GM21528 (cell line): ENCODE results near the gene CHST8.

Source experiments
- ATAC-seq: cut with Tn5 transposase; IDR thresholded peaks from one replicate; pipeline ENCODE4 v1.9.1; 2021; ENCODE audit warnings: mild to moderate bottlenecking, moderate library complexity; ENCODE audit not compliant: unreplicated experiment, low FRiP score

The CHST8 gene

DNA sequence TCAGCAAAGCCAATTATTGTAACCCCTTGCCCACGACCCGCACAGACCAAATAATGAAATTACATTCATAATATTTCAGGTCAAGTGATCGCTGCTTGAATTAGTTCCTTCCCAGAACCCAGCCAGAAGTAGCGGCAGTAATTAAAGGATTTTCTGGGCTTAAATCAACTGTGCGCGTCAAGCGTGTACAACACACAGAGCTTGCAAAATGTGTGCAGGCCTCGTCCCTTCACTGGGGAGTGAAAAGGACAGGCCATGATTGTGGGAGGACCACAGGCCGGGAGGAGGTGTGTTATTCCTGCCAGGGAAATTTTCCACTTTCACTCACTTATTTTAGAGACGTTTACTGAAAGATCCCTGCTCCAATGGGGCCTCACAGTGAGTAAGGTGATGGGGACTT, 84.9 kb downstream of the CHST8 start:
- ATAC-seq, result no peak

DNA sequence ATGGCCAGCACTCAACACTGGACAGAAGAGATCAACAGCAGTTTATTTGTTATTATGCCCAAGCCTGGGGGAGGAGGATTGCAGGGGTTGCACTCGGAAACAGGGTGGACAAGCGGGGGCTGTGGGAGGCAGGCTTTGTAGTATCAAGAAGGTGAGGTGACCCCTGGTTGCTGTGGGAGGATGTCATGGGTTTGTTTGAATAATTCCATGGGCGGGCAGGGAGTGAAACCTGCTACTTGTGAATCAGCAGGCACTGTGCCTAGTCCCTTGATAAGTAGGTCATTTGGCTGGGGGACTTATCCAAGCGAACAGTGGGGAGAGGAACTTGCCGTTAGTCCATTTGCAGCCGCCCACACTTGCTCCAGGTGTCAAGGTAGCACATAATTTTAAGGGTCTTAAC, 90.5 kb downstream of the CHST8 start:
- ATAC-seq, result no peak

DNA sequence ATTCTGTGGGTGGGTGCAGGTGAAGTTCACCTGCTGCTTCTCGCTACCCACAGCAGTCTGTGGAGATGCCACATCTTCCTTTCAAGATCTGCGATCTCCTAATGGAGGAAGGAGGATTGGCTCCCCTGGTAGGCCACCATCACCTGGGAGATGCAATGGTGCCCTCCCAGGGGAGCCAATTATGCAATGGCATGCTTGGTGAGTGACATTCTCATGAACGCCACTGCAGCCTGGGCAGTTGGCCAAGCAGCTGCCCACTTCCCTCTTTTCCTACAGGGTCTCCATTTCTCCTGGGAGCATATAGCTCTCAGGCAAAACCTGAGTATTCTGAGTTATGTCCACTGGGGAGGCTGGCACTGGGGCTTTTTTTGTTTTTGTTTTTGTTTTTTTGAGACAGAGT, 91.4 kb downstream of the CHST8 start:
- ATAC-seq, result no peak

DNA sequence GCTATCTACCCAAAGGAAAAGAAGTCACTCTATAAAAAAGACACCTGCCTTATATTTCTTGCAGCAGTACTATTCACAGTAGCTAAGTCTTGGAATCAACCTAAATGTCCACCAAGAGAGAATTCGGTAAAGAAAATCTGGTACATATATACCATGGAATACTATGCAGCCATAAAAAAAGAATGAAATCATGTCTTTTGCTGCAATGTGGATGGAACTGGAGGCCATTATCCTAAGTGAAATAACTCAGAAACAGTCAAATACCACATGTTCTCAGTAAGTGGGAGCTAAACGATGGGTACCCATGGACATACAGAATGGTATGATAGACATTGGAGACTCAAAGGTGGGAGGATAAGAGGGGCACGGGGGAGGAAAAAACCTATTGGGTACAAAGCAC, 92.4 kb downstream of the CHST8 start:
- ATAC-seq, result no peak

DNA sequence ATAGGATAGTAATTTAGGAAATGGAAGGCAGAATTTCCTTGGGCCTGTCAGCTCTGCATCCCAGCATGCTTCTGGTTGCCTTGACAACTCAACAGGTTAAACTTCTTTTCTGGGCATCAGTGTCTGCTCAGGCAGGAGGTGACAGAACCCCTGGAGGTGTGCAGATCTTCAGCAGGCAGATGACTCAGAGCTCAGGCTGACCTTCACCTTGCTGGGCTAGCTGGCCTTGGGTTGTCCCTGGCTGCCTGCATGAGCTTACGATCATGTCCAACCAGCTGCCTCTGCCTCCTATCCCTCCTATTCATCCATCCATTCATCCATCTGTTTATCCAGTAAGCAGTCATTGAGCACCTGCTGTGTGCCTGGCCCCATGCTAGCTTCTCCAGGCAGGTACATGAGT, 93.7 kb downstream of the CHST8 start:
- no peak for ATAC-seq

DNA sequence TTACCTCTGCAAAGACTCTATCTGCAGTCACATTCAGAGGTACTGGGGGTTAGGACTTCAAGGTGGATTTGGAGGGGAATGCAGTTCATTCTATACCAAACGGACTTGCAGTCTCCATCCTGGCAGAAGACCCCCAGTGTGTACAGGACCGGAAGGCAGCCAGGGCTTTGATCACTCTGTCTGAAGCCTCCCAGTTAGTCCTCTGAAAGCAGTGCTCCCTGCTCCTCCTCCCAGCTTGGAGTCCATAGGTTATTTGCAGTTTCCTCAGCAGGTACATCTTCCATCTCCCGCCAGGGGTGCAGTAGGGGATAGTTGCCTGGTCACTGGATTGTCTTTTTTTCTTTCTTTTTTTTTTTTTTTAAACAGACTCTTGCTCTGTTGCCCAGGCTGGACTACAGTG, 96.1 kb downstream of the CHST8 start:
- ATAC-seq, result no peak

DNA sequence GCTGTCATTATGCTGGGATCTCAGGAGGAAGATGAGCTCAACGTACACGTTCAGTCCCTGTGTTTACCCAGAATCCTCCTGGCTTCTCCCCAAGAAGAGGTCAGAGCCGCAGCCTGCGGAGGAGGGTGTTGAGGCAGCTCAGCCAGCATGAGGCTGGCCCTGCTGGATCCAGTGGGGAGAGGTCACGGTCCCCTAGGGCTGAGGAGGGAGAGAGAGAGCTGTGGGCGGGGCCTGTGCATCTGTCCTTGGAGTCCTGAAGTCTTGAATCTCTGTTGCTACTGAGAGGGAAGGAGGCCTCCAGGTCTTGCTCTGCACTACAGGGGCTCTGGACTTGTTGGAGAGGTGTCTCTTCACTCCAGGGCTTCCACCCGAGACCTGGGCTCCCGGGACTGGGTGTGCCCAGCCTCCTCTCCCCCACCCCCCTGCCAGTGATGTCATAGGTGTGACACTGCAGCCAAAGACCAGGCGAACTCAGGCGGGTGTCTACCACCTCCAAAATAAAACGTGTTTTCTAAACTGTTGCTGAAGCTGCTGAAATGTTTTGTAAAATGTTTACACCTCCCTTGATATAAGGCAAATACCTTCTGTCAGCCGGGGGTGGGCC, 97.0 kb downstream of the CHST8 start:
- no peak for ATAC-seq

DNA sequence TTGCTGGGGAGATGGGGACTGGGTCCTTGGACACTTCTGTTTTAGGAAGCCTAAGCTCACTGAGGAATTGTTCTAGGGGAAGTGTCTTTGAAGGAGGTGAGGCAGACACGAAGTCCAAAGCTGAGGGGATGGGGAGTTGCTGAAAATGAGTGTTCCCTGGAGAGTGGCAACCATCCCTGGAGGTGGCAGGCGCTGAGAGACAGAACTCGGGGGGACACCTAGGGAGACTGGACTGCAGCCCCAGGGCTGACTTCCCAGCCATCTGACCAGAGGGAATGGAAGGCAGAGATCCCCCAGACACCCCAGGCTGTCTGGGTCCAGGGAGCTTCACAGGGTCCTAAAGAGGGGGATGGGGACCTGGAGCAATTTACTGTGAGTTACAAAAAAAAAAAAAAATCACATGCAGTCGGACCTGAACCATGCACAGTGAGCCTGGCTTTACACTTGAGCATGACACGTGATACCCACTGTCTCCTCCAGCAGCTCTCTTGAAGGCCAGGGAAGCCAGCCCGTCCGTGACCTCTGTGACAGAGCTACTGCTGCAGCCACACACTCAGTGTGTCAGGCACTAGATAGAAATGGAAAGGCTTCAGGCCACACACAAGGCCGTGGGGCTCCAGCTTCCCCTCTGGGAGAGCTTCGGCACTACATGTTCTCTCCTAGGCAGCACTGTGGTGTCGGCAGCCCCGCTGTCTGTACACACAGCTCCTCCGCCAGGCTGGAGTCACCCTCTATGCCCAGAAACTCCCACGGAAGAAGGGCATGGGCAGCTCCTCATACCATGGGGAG, 97.8 kb downstream of the CHST8 start:
- no peak for ATAC-seq

DNA sequence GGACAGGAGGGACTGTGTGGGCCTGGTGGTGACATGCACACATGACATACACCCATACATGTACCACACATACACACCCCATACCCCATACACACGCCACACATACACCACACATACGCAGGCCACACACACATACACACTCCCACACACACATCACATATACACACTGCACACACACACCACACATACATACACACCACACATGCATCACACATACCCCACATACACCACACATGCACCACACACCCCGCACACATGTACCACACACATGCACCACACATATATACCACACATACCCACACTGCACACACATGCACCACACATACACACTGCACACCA, 98.4 kb downstream of the CHST8 start:
- ATAC-seq, result no peak

DNA sequence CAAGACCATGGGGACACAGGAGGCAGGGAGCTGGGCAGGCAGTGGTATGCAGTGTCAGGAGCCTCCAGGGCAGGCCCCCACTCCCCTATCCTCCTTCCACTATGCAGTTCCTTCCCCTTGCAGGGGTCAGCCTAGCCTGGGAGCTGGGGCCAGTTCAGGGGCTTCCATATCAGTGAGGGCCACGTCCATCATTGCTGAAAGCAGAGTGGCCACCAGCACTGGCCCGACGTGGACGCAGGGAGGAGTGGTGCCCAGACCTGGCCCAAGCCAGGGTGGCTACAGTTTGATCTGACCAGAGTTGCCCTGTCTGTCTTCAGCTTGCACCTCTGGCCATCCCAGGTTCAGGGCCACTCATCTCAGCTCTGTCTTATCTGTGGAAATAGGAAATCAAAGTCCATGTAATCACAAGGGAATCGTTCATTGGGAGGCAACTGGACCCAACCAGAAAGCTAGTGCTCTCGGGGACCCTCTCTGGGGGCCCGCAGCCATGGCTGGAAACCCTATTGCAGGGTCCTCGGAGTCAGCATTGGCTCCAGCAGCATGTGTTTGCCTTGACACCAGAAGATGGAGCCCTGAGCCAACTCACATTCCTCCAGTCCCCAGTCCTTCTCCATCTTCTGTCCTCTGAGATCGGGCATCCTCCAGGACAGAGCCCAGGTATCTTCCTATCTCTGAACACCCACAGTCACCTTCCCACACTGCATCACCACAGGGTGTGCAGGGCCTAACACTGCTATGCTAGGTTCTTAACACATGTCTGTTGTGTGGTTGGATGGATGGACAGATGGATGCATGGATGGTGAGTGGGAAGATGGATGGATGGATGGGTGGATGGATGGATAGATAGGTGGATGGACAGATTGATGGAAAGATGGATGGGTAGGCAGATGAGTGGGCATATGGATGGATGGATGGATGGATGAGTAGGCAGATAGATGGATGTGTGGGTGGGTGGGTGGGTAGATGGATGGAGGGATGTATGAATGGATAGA, 99.2 kb downstream of the CHST8 start:
- ATAC-seq, result no peak

DNA sequence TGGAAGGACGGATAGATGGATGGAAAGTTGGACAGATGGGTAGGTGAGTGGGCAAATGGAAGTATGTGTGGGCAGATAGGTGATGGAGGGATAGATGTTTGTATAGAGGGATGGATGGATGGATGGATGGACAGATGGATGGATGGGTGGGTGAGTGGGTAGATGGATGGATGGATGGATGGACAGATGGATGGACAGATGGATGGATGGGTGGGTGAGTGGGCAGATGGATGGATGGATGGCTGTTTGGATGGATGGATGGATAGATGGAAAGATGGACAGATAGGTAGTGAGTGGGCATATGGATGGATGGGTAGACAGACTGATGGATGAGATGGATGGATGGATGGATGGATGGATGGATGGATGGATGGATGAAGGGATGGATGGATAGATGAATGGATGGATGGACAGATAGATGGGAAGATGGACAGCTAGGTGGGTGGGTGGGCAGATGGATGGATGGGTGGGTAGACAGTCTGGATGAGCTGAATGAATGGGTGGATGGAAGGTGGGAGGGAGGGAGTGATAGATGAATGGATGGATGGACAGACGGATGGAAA, 100.1 kb downstream of the CHST8 start:
- ATAC-seq, result no peak

DNA sequence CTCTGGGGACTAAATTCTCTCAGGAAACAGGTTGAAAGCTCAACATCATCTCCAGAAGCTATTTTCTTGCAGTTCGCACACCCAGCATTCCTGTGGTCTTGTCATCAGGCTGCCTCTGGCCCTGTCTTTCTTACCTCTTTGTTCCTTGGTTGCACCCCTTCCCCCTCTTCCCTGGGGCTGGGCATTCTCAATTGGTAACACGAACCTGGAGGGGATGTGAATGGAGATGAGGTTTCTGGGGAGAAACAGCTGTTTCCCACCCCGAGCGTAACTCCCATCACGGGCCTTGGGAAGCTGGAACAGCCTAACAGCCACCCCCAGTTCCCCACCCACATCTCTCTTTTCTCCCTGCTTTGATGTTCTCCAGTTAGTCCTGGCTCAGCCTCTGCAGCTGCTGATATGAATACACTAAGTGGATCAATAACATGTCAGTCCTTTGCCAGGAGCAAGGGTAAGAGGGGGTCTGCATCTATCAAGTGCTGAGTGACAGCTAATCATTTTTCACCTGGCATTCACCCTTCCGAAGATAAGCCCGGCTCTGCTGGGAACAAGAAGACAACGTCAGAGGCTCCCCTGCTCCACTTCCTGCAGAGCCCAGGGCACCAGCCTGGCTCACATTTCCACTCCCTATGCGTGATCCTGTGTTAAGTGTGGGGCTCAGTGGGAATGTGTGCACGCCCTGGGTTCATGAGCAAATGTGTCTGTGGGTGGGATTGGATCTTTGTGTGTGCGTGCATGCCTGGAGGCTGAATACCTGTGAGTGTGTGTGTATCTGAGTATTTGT, 100.9 kb downstream of the CHST8 start:
- no peak for ATAC-seq

DNA sequence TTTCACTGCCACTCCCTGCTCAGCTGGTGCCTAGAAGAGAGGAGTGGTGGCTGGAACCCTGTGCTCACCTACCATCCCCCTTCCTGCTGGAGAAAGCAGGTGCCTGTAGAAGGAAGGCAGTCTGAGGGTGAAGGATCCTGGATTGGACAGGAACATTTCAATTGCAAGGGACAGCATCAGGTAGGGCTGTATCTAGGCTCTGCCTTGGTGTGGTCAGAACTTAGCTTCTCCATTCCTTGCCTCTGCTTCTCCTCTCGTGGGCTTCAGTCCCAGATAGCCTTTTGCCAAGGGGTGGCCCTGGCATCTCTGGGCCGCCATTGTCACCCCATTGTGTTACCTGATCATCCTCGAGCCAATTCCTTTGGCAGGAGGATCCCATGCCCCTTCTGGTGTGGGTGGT, 101.8 kb downstream of the CHST8 start:
- no peak for ATAC-seq

DNA sequence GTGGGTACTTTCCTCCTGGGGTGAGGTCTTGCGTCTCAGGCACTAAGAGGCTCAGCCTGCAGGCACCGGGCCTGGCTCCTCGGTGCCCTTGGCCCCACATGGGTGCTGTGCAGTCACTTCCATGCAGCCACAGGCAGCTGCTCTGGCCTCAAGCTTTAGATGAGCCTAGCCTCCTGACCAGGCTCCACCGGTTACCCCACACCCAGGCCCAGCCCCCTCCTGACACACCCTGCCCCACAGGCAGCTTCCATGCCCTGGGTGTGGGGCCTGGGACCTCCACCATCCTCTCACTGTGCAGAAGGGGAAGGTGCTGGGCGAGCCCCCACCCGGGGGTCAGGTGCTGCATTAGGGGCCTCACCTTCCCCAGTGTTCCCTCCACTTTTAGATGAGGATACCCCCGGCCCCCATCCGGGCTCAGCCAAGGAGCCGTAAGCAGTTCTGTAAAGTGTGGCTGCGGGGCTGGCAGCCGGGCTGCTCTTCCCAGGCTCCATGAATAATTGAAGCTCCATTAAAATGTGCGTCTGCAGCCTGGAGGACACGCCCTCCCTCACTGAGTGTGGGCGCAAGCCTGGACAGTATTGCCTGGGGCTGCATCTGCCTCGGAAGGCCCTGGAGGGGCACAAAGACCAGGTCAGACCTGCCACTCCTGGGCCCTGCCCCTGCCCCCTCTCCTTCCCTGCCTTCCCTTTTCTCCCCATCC, 102.4 kb downstream of the CHST8 start:
- no peak for ATAC-seq

DNA sequence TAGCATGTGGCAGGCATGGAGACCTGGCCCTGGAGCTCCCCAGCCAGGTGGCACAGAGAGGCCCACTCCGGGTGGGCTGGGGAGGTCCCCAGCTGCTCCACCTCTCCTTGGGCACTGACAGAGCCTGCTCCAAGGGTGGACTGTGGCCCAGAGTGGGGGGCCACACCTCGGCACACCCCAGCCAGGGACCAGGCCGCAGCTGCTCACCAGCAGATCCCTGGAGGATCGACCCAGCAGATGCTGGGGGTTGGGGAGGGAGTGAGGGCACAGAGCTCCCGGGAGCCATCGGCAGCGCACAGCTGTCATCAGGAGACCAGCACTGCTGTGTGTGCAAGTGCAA, 102.9 kb downstream of the CHST8 start:
- ATAC-seq, result no peak

DNA sequence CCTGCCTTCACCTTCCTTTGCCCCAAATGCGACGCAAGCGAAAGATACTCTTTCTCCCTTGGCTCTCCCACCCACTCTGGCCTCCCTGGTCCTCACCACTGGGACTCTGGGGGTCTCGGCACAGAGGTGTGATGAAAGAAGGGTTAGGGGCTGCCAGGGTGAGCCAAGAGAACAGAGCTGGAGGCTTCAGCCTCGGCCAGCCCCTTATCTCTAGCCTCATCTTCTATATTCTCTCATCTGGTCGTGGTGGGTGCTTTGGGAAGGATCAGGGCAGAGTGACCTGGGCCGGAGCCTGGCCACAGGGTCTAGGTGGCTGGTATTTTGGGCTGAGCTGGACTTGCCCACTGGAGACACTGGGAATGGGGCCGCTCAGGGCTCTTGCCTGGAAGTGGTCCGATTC, 103.8 kb downstream of the CHST8 start:
- no peak for ATAC-seq

DNA sequence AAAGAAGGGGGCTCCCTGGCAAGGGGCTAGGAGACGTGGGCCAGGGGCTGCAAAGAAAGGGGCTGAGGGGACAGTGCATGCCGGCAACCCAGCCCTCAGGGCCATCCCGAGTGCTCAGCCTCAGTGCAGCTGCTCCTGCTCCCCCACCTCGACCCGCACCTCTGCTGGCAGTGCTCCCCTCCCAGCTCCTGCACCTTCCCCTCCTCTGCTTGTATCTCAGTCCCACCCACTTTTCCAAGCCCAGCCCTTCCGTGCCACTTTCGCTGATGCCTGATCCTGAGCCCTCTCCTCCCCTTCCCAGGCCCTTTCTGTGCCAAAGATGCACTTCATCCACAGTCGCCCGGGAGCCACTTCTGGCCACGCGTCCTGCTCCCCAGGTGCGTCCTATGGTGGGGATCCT, 105.0 kb downstream of the CHST8 start:
- ATAC-seq, result no peak

DNA sequence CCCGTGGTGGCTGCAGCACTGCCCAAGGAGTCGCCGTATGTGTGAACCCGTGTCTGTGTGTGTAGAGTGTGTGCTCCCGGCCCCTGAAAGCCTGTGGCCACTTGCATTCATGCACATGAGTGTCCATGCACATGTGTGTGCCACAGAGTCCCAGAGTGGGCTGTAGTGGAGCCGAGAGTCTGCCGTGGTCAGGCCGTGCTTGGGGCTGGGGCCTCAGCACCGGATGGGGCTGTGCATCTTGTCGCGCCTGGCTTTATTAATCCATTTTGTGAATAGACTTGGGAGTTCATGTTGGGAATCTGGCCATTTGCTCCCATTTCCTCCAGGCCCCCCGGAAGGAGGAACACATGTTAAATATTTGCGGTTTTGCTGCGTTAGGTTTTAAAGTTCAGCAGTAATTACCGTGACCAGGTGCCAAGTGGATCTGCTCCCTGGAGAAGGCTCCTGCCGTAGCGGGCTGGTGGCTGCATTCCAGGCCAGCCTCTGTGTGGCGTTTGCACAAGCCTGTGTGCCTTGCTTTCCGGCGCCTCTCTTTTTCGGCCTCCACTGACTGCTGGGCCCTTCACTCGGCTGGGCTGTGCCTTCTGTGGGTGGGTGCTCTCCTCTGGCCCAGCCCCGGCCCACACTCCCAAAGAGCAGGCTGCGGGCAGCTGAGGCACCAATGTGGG, 105.7 kb downstream of the CHST8 start:
- no peak for ATAC-seq

DNA sequence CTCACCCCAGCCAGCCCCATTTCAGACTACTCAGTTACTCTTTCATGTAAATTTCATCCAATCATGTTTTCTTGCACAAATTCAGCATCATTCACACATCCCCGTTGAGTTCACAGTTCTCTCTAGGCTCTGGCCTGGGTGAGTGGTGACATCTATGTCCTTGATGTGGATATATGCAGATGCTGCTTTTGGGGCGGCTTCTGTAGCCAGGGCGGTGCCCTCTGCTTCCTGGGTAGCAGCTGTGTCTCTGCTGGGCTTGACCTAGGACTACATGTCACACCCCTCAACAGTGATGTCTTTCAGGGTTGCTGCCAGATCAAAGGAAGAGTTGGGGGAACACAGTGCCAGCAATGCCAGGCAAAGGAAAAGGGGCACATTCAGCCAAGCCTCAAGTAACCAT, 106.4 kb downstream of the CHST8 start:
- ATAC-seq, result no peak
